ENCODE results near the gene HPCAL1. TPM values are rescaled to one million over a fixed set of nuclear protein-coding genes. Genes with fewer than 3 reads are reported as not detected.

HPCAL1 gene
- total and polyA plus RNA-seq, 2 donors (not counting 1 experiment from before 2014, with no cell fraction given): 60.3 to 65.1 TPM

DNA sequence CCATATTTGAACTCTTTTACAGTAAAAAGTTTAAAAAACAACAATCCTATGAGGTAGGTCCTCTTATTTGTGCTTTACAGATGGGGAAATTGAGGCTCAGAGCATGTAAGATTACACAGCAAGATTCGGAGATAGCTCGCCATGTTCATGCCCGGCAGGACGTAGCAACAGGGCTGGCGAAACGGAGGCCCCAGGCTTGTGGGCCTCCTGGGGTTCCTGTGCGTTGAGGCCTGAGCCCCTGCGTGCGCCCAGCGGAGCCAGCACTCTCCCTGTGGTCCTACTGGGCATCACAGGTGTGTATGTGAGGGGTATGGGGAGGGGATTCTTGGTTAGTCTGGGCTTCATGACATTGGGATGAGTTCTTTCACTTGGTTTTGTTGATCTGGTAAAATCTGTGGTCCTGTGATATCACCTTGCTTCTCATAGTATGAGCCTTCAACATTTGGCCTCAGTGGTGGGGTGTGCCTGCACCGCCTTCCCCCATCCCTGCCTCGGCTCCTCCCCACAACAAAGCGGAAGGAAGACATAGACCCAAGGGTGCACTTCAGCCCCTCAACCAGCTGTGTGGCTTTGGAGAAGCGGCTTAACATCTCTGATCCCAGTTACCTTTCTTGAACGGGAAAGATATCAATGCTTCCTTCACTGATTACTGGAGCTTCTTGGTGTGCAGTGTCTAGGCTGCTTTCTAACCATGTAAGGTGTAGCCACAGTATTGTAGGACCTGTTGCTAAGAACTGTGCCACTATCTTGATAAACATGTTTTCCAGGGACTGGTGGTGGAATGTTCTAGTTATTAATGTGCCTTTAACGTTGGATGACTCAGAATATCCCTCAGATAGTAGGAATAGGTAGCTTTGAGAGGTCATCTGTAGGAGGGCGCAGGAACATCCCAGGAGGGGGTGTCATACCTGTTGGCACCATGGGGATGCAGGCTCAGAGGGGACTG lies 37.2 kb downstream of the HPCAL1 start:
- H3K27me3 ChIP-seq (replicated peaks in 1 of 4; ENCODE audit: control extremely low read depth in 1 of 4, control insufficient read depth in 3 of 4, insufficient read depth in 4 of 4, low read length in 3 of 4): no peaks in the 10 kb centered on the region
- DNase-seq (no peak), ATAC-seq (ENCODE audit: low read depth) (no peak)
- no peak overlapping the region for H3K27ac Mint-ChIP-seq
- TF ChIP-seq EZH2 (IDR thresholded peaks at IDR 0.05; ENCODE audit: borderline replicate concordance, insufficient read depth, low read depth, low read length, poor library complexity, severe bottlenecking): no peak
- TF ChIP-seq, protein P1, sequence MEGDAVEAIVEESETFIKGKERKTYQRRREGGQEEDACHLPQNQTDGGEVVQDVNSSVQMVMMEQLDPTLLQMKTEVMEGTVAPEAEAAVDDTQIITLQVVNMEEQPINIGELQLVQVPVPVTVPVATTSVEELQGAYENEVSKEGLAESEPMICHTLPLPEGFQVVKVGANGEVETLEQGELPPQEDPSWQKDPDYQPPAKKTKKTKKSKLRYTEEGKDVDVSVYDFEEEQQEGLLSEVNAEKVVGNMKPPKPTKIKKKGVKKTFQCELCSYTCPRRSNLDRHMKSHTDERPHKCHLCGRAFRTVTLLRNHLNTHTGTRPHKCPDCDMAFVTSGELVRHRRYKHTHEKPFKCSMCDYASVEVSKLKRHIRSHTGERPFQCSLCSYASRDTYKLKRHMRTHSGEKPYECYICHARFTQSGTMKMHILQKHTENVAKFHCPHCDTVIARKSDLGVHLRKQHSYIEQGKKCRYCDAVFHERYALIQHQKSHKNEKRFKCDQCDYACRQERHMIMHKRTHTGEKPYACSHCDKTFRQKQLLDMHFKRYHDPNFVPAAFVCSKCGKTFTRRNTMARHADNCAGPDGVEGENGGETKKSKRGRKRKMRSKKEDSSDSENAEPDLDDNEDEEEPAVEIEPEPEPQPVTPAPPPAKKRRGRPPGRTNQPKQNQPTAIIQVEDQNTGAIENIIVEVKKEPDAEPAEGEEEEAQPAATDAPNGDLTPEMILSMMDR (IDR thresholded peaks at IDR 0.05): no peak
- intact Hi-C loops (cut with micrococcal nuclease): no loop called here
- CTCF ChIA-PET: interaction anchor here (0.6 to 2.0 kb wide), 2 partner anchors 36 to 38 kb away, joined by 3 to 4 read pairs; no protein-coding TSS in a partner anchor
- peaks cover 0 to 5% (median 5%) of the 10 kb centered on the region in 3 donors for H3K9me3 ChIP-seq (ENCODE audit: control extremely low read depth in 1 of 3, control insufficient read depth in 2 of 3, insufficient read depth in 1 of 3, low read length in 2 of 3)
- WGBS (ENCODE audit: insufficient coverage): 89% methylated on average over 14 of the region's 17 CpGs
- no peak overlapping the region for H3K4me3 ChIP-seq (ENCODE audit: control extremely low read depth in 1 of 5, extremely low read depth in 1 of 5, insufficient read depth in 1 of 5, low read depth in 2 of 5, low read length in 4 of 5)
- H4K20me1 ChIP-seq (ENCODE audit: control insufficient read depth, insufficient read depth, low read length, poor library complexity, severe bottlenecking): peaks cover 76% of the 10 kb centered on the region
- H2AFZ ChIP-seq (ENCODE audit: insufficient read depth, low read depth, low read length, poor library complexity, severe bottlenecking): no peak overlapping the region
- H3K9ac ChIP-seq (ENCODE audit: low read length): no peak overlapping the region
- peaks cover 0 to 5% of the 10 kb centered on the region in 2 experiments for H3K36me3 ChIP-seq (replicated peaks in 1 of 2; ENCODE audit: control extremely low read depth in 1 of 2, control insufficient read depth in 1 of 2, extremely low read depth in 1 of 2, insufficient read depth in 2 of 2, low read length in 1 of 2)
- H3K9me3 Mint-ChIP-seq (ENCODE audit: insufficient read depth): peaks cover 3% of the 10 kb centered on the region
- H3K4me2 ChIP-seq (replicated peaks; ENCODE audit: low read depth, low read length, poor library complexity, severe bottlenecking): no peak overlapping the region
- H3K27ac ChIP-seq (ENCODE audit: low read length in 2 of 2): no peak overlapping the region
- H3K4me1 ChIP-seq (ENCODE audit: control insufficient read depth in 2 of 2, insufficient read depth in 2 of 2, low read length in 2 of 2): peaks cover 17 to 21% of the 10 kb centered on the region in 2 donors
- no peaks in the 10 kb centered on the region for H3K27me3 Mint-ChIP-seq
- no peak overlapping the region for H3K4me3 Mint-ChIP-seq
- POLR2A ChIA-PET: interaction anchor here (0.6 kb wide), 1 partner anchor 12 kb away, joined by 3 read pairs; no protein-coding TSS in a partner anchor
- H3K4me1 Mint-ChIP-seq: peaks cover 43% of the 10 kb centered on the region
- peaks cover 88% of the 10 kb centered on the region for H3K79me2 ChIP-seq (ENCODE audit: control insufficient read depth, insufficient read depth, low read length)

DNA sequence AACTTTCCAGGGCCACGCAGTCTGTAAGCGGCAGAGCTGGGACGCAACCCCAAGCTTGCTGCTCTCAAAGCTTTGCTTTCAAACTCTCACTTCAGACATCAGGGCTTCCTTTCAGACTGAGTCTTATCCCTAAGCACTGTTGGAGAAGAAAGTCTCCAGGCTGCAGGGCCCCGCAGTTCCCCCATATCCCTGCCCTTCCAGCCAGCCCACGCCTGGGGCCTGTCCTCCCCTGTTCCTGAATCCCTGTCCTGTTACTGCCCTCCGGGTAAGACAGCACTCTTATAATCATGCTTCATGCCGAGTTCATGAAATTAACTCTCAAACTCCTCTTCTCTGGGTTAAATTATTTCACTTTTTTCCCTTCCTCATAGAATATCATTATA lies 37.9 kb downstream of the HPCAL1 start:
- POLR2A ChIA-PET: interaction anchor here (0.6 kb wide), 1 partner anchor 11 kb away, joined by 3 read pairs; no protein-coding TSS in a partner anchor
- H3K4me2 ChIP-seq (replicated peaks; ENCODE audit: low read depth, low read length, poor library complexity, severe bottlenecking): no peak overlapping the region
- no peak overlapping the region for H3K27ac ChIP-seq (ENCODE audit: low read length in 2 of 2)
- H3K9me3 ChIP-seq (ENCODE audit: control extremely low read depth in 1 of 3, control insufficient read depth in 2 of 3, insufficient read depth in 1 of 3, low read length in 2 of 3): no peaks in the 10 kb centered on the region
- H3K27me3 Mint-ChIP-seq: no peaks in the 10 kb centered on the region
- no peak overlapping the region for H2AFZ ChIP-seq (ENCODE audit: insufficient read depth, low read depth, low read length, poor library complexity, severe bottlenecking)
- CTCF ChIA-PET: interaction anchor here (0.6 kb wide), 1 partner anchor 38 kb away, joined by 3 read pairs; no protein-coding TSS in a partner anchor
- DNase-seq (no peak), ATAC-seq (ENCODE audit: low read depth) (no peak)
- 96% methylated on average over 6 of the region's 7 CpGs for WGBS (ENCODE audit: insufficient coverage)
- TF ChIP-seq EZH2 (IDR thresholded peaks at IDR 0.05; ENCODE audit: borderline replicate concordance, insufficient read depth, low read depth, low read length, poor library complexity, severe bottlenecking): no peak
- TF ChIP-seq, protein P1 (IDR thresholded peaks at IDR 0.05): no peak
- H3K4me3 ChIP-seq (ENCODE audit: control extremely low read depth in 1 of 5, extremely low read depth in 1 of 5, insufficient read depth in 1 of 5, low read depth in 2 of 5, low read length in 4 of 5): no peak overlapping the region
- H3K9me3 Mint-ChIP-seq (ENCODE audit: insufficient read depth): no peaks in the 10 kb centered on the region
- H3K27me3 ChIP-seq (replicated peaks in 1 of 4; ENCODE audit: control extremely low read depth in 1 of 4, control insufficient read depth in 3 of 4, insufficient read depth in 4 of 4, low read length in 3 of 4): no peaks in the 10 kb centered on the region
- intact Hi-C loops (cut with micrococcal nuclease): no loop called here
- H3K4me1 Mint-ChIP-seq: peaks cover 45% of the 10 kb centered on the region
- peaks cover 81% of the 10 kb centered on the region for H4K20me1 ChIP-seq (ENCODE audit: control insufficient read depth, insufficient read depth, low read length, poor library complexity, severe bottlenecking)
- no peak overlapping the region for H3K4me3 Mint-ChIP-seq
- H3K4me1 ChIP-seq (ENCODE audit: control insufficient read depth in 2 of 2, insufficient read depth in 2 of 2, low read length in 2 of 2): peaks cover 19 to 23% of the 10 kb centered on the region in 2 donors
- no peak overlapping the region for H3K27ac Mint-ChIP-seq
- peaks cover 93% of the 10 kb centered on the region for H3K79me2 ChIP-seq (ENCODE audit: control insufficient read depth, insufficient read depth, low read length)
- no peaks in the 10 kb centered on the region for H3K36me3 ChIP-seq (replicated peaks in 1 of 2; ENCODE audit: control extremely low read depth in 1 of 2, control insufficient read depth in 1 of 2, extremely low read depth in 1 of 2, insufficient read depth in 2 of 2, low read length in 1 of 2)
- no peak overlapping the region for H3K9ac ChIP-seq (ENCODE audit: low read length)
